ENCODE results near the gene HSPB1. TPM values are rescaled to one million over a fixed set of nuclear protein-coding genes. Genes with fewer than 3 reads are reported as not detected.

Gene HSPB1
- total RNA-seq: 122 and 139 TPM in 2 replicates

GRCh38 chr7:76302347-76303201 lies at the start of gene HSPB1:
TSS of gene HSPB1 (plus strand) at chr7:76302673. CDS start at chr7:76302713, 40 bp downstream.

Other genes starting within 250 kb of the HSPB1 start
- gene SRRM3, start 100.8 kb upstream of the HSPB1 start, total RNA-seq: 0.57 and 0.66 TPM in 2 replicates
- gene YWHAG, start 56.3 kb downstream of the HSPB1 start, total RNA-seq: 137 and 166 TPM in 2 replicates
- 0.57 and 0.66 TPM in 2 replicates for gene SSC4D, start 107.0 kb downstream of the HSPB1 start, total RNA-seq
- 0.43 and 1.8 TPM in 2 replicates for gene ZP3, start 122.3 kb downstream of the HSPB1 start, total RNA-seq
- 9.8 and 11.3 TPM in 2 replicates for gene DTX2, start 159.0 kb downstream of the HSPB1 start, total RNA-seq
- gene UPK3B, start 207.9 kb downstream of the HSPB1 start, total RNA-seq: not detected in 2 replicates
- not detected in 2 replicates for gene SPDYE16, start 240.6 kb downstream of the HSPB1 start, total RNA-seq

Measured in placental pericyte (primary cell).